Measurements from ENCODE around the gene SH2D2A.

DNA sequence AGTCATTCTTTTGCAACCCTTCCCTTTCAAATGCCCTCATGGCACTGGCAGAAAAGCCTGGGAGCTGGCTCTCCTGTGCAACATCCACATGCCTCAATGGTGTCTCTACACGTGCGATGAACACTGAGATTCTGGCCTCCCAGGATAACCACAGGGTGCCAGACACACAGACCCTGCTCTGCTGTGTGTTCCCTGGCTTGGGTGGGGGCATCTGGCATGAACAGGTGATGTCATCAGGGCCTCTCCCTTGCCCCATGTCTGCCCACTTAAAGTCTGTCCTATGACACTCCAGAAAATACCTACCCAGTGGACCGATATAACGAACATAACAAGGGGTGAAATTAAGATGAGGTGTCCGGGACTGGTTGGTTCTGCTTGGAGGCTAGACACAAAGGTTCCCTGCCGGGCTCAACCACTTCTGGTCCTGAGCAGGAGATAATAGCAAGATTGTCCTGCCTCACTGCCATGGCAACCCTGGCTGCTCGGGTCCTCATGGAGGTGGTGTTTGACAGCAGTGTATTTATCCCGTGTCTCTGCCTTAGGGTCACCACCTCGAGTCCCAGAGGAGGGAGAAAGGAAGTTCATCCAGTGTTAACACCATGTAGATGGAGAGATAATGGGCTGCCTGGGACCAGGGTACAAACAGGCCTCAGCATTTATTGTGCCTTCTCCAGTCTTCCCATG is 22.9 kb upstream of the SH2D2A start:
- no peak for TF ChIP-seq CTCF (conservative IDR thresholded peaks at IDR 0.05)
- no peak for TF ChIP-seq ZFX (IDR thresholded peaks at IDR 0.05)
